Fibroblast of mammary gland (primary cell): ENCODE data around the gene RPS24.

Source experiments
- DNase-seq: peaks from one replicate; pipeline ENCODE4 v3.0.0-alpha.2; 2010; ENCODE audit warnings: low read depth
- H3K4me3 ChIP-seq: 2 replicates; pipeline ENCODE4 v1.5.1; 2011; ENCODE audit warnings: low read depth, mild to moderate bottlenecking, low read length, moderate library complexity; ENCODE audit not compliant: control insufficient read depth
- TF ChIP-seq, protein P1 (sequence below): conservative IDR thresholded peaks from 2 replicates; pipeline ENCODE4 v1.5.1; 2011; ENCODE audit warnings: low read depth, low read length, inconsistent platforms; ENCODE audit not compliant: control insufficient read depth, insufficient read depth

Gene RPS24

DNA sequence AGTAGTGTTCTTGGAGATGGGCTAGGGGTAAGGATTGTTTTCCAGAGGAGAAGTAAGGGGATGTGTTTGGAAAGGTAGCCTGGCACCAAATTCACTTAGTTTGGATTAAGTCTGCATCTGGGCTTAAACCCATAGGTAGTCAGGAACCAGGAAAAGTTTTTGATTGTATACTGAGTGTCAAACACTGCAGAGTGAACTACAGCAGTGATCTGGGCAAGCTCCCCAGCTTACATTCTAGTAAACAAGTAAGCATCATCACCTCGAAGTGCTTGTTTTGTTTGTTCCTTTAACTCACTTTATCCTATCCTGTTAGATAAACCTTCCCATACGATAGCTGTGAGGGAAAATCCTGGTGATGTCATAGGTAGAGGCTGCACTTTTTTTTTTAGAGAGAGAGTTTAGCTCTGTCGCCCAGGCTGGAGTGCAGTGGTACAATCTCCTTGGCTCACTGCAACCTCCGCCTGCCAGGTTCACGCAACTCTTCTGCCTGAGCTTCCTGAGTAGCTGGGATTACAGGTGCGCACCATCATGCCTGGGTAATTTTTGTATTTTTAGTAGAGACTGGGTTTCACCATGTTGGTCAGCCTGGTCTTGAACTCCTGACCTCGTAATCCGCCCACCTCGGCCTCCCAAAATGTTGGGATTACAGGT lies 2.4 kb downstream of the RPS24 start:
- DNase-seq: no peak
- TF ChIP-seq, protein P1, sequence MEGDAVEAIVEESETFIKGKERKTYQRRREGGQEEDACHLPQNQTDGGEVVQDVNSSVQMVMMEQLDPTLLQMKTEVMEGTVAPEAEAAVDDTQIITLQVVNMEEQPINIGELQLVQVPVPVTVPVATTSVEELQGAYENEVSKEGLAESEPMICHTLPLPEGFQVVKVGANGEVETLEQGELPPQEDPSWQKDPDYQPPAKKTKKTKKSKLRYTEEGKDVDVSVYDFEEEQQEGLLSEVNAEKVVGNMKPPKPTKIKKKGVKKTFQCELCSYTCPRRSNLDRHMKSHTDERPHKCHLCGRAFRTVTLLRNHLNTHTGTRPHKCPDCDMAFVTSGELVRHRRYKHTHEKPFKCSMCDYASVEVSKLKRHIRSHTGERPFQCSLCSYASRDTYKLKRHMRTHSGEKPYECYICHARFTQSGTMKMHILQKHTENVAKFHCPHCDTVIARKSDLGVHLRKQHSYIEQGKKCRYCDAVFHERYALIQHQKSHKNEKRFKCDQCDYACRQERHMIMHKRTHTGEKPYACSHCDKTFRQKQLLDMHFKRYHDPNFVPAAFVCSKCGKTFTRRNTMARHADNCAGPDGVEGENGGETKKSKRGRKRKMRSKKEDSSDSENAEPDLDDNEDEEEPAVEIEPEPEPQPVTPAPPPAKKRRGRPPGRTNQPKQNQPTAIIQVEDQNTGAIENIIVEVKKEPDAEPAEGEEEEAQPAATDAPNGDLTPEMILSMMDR: no peak
- peak overlapping the region; percentile 72 for H3K4me3 ChIP-seq

DNA sequence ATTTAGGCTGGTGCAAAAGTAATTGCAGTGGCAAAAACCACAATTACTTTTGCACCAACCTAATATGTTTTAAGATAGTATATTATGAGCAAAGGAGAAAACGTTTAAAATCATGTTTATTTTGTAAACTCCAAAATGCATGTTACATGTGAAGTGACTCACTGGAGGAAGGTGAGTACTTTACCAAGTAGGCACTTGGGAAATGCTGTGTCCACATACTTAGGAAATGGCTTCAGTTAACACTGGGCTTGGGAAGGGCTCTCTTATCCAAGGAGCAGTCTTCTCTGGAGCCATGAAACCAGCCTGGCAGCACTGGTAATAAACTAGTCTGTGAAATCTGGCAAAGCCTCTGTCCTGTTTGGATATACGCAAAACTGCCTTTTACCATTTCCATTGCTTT lies 4.4 kb downstream of the RPS24 start:
- DNase-seq: peak; percentile 50
- TF ChIP-seq, protein P1: no peak
- no peak overlapping the region for H3K4me3 ChIP-seq

DNA sequence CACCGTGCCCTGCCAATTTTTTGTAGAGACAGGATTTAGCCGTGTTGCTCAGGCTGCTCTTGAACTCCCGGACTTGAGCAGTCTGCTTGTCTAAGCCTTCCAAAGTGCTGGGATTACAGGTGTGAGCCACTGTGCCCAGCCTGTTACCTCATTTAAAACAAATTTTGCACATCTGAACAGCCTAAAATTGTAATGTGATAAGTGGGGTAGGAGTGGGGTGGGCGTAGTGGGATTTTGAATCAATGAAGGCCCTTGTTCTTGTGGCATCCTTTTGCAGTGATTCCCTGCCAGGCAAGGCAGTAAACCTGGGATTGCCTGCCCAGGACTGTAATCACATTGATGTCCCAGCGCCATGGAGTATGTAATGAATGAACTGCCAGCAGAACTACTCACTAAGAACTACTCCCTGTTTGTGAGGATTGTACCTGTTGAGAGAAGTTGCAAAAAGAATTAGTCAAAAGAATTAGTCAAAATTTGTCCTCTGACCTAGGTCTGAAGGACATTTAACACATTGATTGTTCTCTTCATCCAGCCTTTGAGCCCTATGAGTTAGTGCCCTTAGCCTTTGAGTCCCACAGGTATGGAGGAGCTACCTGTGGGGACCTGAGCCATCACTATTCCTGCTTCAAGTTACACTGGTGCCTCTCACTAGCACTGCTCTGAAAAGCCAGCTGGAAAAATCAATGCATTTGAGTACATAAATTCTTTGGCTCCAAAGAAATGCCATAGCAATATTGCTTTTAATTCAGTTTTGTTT lies 5.3 kb downstream of the RPS24 start:
- DNase-seq: no peak
- no peak overlapping the region for H3K4me3 ChIP-seq
- TF ChIP-seq, protein P1: no peak

DNA sequence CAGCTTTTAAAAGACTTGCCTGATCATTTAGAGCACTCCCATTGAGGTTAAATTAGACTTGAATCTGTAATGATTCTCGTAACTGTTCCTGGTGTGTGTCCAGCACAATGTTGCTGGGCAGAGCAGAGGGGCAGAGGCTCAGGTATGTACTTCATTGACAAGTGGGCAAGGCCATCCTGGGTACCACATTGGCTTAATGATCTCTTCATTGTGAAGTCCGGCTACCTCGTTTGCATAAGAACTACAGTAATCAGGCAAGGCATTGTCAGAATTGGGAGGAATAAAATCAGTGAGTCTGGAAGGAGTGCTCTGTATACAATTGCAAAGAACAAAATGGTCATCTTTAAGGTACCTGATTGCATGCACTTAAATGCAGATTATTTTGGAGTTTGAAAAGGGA lies 6.1 kb downstream of the RPS24 start:
- TF ChIP-seq, protein P1: no peak
- no peak overlapping the region for H3K4me3 ChIP-seq
- no peak for DNase-seq

DNA sequence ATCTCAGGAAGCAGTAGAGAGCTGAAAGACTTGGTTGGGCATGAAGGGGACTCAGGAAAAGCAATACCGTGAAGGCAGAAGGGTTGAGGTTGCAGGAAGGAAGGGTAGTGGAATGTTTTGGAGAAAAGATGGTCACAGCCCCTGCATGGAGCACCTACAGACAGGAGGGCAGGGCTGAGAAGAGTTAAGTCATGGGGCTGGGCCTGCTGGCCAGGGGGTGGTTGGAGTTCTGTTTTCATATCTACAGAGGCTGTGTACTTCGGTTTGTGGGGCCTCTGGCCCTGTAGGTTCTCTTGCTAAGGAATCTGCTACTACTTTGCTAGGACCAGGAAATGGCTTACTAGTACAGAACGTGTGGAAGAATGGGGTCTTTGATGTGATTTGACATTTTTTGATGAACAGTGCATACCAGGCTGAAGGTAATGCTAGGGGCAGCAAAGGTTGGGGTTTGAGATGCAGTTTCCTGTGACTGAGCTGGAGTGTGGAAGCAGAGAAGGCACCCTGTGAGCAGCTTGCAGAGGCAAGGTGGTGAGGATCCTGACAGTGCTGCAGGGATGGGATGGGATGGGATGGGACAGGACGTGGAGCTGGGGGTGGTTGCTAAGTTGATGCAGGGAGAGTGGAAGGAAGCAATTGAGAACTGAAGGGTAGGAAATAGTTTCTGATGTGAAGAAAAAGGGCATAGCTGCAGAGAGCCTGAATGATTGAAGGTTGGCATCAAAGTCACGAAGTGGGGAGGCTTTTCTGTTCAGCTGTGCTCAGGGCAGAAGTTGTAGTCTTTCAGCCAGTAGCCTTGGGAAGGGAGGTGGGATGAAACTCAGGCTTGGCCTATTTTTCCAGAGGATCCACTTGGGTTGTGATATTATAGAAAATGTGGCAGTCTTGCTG lies 7.8 kb downstream of the RPS24 start:
- H3K4me3 ChIP-seq: no peak overlapping the region
- TF ChIP-seq, protein P1: no peak

DNA sequence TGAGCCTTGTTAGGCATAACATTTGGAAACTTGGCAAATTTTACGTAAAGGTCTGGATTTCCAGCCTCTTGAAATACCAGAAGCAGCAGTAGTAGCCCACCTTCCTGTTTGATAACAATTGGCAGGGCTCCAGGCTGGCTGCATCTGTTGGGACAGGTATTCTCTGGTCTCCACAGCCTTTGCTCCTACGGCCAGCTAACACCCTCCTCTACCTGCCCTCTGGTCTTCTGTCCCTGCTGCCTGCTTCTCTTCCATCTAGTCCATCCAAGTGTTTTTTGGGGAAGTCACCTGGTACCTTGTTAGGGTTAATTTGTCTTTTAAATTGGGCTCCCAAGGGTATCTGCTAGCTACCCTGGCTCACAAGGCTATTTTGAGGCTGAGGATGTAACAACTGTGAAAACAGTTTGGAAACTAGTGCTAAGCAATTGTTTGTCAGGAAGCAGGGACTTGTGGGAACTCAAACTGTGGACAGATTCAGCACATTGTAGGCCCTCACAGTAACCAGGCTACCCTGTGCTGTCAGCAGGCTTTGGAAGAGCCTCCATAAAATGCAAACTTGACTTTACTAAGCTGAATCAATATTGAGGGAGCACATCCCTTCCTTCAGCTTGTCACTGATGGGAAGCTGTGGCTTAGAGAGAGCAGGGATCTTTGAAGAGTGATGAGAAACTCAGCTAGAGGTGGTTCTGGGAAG lies 8.5 kb downstream of the RPS24 start:
- no peak for DNase-seq

More for the DNA sequence above, 7.8 kb downstream of the RPS24 start:
- no peak for DNase-seq

More for the DNA sequence above, 8.5 kb downstream of the RPS24 start:
- TF ChIP-seq, protein P1: no peak
- no peak overlapping the region for H3K4me3 ChIP-seq
